ENCODE measurements around the gene ATPAF1.

DNA sequence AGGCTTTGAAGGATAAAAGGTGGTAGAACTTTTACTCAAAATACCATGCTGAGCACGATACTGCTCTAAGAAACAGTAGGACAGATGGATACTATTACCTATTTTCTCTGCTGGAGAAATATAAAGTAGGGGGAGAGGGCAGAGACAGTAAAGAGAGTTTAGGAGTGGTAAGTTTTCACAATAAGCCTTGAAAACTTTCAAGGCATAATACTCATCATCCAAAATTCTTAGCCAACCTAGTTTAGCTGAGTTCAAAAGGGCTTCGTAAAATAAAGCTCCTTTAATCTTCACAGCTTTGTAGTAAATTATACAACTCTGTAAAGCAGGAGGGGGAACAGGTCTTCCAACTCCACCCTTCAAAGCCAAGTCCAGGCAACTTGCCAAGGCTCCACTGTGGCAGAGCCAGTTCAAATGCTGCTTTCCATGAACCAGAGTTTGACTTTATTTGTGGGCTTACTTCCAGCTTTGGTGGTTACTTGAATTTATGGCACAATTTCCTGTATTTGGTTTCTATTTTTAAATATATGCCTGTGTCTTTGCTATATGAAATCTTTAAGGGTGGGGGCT, 19.0 kb upstream of the ATPAF1 start:
- TF ChIP-seq, protein P1, sequence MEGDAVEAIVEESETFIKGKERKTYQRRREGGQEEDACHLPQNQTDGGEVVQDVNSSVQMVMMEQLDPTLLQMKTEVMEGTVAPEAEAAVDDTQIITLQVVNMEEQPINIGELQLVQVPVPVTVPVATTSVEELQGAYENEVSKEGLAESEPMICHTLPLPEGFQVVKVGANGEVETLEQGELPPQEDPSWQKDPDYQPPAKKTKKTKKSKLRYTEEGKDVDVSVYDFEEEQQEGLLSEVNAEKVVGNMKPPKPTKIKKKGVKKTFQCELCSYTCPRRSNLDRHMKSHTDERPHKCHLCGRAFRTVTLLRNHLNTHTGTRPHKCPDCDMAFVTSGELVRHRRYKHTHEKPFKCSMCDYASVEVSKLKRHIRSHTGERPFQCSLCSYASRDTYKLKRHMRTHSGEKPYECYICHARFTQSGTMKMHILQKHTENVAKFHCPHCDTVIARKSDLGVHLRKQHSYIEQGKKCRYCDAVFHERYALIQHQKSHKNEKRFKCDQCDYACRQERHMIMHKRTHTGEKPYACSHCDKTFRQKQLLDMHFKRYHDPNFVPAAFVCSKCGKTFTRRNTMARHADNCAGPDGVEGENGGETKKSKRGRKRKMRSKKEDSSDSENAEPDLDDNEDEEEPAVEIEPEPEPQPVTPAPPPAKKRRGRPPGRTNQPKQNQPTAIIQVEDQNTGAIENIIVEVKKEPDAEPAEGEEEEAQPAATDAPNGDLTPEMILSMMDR (IDR thresholded peaks at IDR 0.05; ENCODE audit: low read depth, low read length), result no peak
- no peak for TF ChIP-seq EZH2phosphoT487 (IDR thresholded peaks at IDR 0.05; ENCODE audit: low read depth)
